Measurements from ENCODE around the gene ERCC1. TPM values are rescaled to one million over a fixed set of nuclear protein-coding genes. Genes with fewer than 3 reads are reported as not detected.

Gene ERCC1
- polyA plus RNA-seq, 2 of the 4 experiments (the other 2 are of a cell fraction) = 81.7 to 93.0 TPM

GRCh38 chr19:45448887-45449299 lies 25.2 kb upstream of the ERCC1 start:
- TF ChIP-seq FOSL2 (IDR thresholded peaks at IDR 0.05) (no peak), FOSL2 (CRISPR knock-in tag; IDR thresholded peaks at IDR 0.05) (peak; percentile 40; the same call in 1 of the 2 replicates), ZSCAN20 (CRISPR knock-in tag; IDR thresholded peaks at IDR 0.05) (no peak), USF2 (IDR thresholded peaks at IDR 0.05) (peak; percentile 50; the same call in 1 of the 2 replicates)
- Histone ChIP-seq H3K9me3 (no peaks in the 10 kb centered on the region), H3K27ac (peak overlapping the region; percentile 14 to 90; a peak in 3 of 6 replicates), H3K4me1 (peaks cover 41% of the 10 kb centered on the region), H3K4me3 (no peak overlapping the region), H3K4me2 (peak overlapping the region; percentile 90; the same call in 2 of the 3 replicates)
- ChIA-PET POLR2A (interaction anchor here (1.3 kb wide), 1 partner anchor 30 kb away, joined by 3 read pairs; no protein-coding TSS in a partner anchor), CTCF (interaction anchor here (1.0 to 27.6 kb wide), 6 partner anchors 11 to 193 kb away, joined by 3 to 1883 read pairs (median 18); partner anchors contain the start of gene FOSB)
- FAIRE-seq (no peak), ATAC-seq (no peak), DNase-seq (ENCODE audit: low read depth in 1 of 2, low spot score in 1 of 2) (no peak)
- 40% methylated on average over 7 of the region's 7 CpGs for WGBS (ENCODE audit: missing lambda C conversion rate)

- peak overlapping the region in 1 of 2 experiments; percentile 5; a peak in 1 of 6 replicates for H3K27ac ChIP-seq
- WGBS (ENCODE audit: missing lambda C conversion rate) = 87% methylated on average over 3 of the region's 3 CpGs
- H3K4me2 ChIP-seq = peak overlapping the region; percentile 90; the same call in 1 of the 3 replicates
- H3K4me1 ChIP-seq = peaks cover 36% of the 10 kb centered on the region
- H3K9me3 ChIP-seq = no peaks in the 10 kb centered on the region
- ChIA-PET POLR2A (interaction anchor here (1.3 kb wide), 1 partner anchor 30 kb away, joined by 3 read pairs; no protein-coding TSS in a partner anchor), CTCF (interaction anchor here (0.7 to 27.6 kb wide), 7 partner anchors 10 to 733 kb away, joined by 3 to 1883 read pairs (median 18); partner anchors contain the start of gene FOSB)
- H3K4me3 ChIP-seq = no peak overlapping the region
- TF ChIP-seq KDM1A (IDR thresholded peaks at IDR 0.05; ENCODE audit: low read depth) = 0 out of 2 replicates have a peak, but pooled peaks have one; percentile 13
- TF ChIP-seq REST (IDR thresholded peaks at IDR 0.05) = no peak
- DNase-seq (ENCODE audit: low read depth in 1 of 2, low spot score in 1 of 2) (no peak), FAIRE-seq (no peak), ATAC-seq (no peak)
Observed at GRCh38 chr19:45448425-45448756, 24.7 kb upstream of the ERCC1 start.

- DNase-seq (ENCODE audit: low read depth in 1 of 2, low spot score in 1 of 2) = no peak
- WGBS (ENCODE audit: missing lambda C conversion rate) = 92% methylated on average over 7 of the region's 7 CpGs
- H3K9me3 ChIP-seq = no peaks in the 10 kb centered on the region
- TF ChIP-seq HEYL (CRISPR knock-in tag; IDR thresholded peaks at IDR 0.05) (no peak), E2F6 (IDR thresholded peaks at IDR 0.05; ENCODE audit: borderline replicate concordance, low read depth) (no peak), ESRRA (IDR thresholded peaks at IDR 0.05; ENCODE audit: borderline replicate concordance, low read length) (no peak), GATA3 (IDR thresholded peaks at IDR 0.05; ENCODE audit: borderline replicate concordance) (no peak), RNF2 (IDR thresholded peaks at IDR 0.05; ENCODE audit: borderline replicate concordance, low read depth) (no peak), RAD21 (conservative IDR thresholded peaks at IDR 0.05 in 1 of 2, IDR thresholded peaks at IDR 0.05 in 1 of 2) (no peak), TFCP2L1 (CRISPR knock-in tag; IDR thresholded peaks at IDR 0.05) (no peak), USF2 (IDR thresholded peaks at IDR 0.05) (no peak), CHD2 (IDR thresholded peaks at IDR 0.05; ENCODE audit: low read length, partially characterized antibody) (no peak), REST (IDR thresholded peaks at IDR 0.05) (no peak), RFX5 (IDR thresholded peaks at IDR 0.05) (no peak), TP53 (CRISPR knock-in tag; IDR thresholded peaks at IDR 0.05) (no peak), NPAS2 (CRISPR knock-in tag; IDR thresholded peaks at IDR 0.05; ENCODE audit: borderline replicate concordance) (no peak), POLR2A (IDR thresholded peaks at IDR 0.05; ENCODE audit: low read length) (no peak), KDM5A (IDR thresholded peaks at IDR 0.05) (no peak), NR3C1 (IDR thresholded peaks at IDR 0.05) (no peak), HMGXB4 (CRISPR knock-in tag; IDR thresholded peaks at IDR 0.05; ENCODE audit: borderline replicate concordance) (no peak)
- ATAC-seq = no peak
- H3K27ac ChIP-seq = no peak overlapping the region
- no peak for FAIRE-seq
- H3K4me3 ChIP-seq = no peak overlapping the region
- ChIA-PET POLR2A (no interaction called here), CTCF (interaction anchor here (0.5 to 27.6 kb wide), 11 partner anchors 9 to 195 kb away, joined by 3 to 1883 read pairs (median 5); partner anchors contain the start of gene FOSB)
- H3K4me2 ChIP-seq = no peak overlapping the region
- peaks cover 43% of the 10 kb centered on the region for H3K4me1 ChIP-seq
Observed at GRCh38 chr19:45446944-45447343, 23.2 kb upstream of the ERCC1 start.

Measured in A549 (cell line).